GM18507 (cell line): ENCODE results near the gene FAHD2B.
A peak's percentile ranks its signal among the peaks of the same experiment; 100 is the strongest.
"Not testable (repeated sequence)": the region's sequence is repeated elsewhere in the genome, so short reads cannot be mapped to it uniquely, and the experiment has no call there.

Source experiments
- DNase-seq: peaks from one replicate; pipeline ENCODE4 v3.0.0; 2011; ENCODE audit warnings: low read depth; ENCODE audit not compliant: insufficient read length; ENCODE audit errors: extremely low spot score
- FAIRE-seq: peaks from 2 replicates; lab custom pipeline; 2011; peaks lifted over from hg19 to GRCh38; lab: Jason Lieb, UNC

The FAHD2B gene, protein sequence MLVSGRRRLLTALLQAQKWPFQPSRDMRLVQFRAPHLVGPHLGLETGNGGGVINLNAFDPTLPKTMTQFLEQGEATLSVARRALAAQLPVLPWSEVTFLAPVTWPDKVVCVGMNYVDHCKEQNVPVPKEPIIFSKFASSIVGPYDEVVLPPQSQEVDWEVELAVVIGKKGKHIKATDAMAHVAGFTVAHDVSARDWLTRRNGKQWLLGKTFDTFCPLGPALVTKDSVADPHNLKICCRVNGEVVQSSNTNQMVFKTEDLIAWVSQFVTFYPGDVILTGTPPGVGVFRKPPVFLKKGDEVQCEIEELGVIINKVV

GRCh38 chr2:97094772-97095611, at the start of gene FAHD2B:
Gene FAHD2B (minus strand): TSS chr2:97094882. CDS start chr2:97091706, 3,176 bp downstream.
- not testable (repeated sequence) for DNase-seq
- peak; percentile 60 for FAIRE-seq

DNA sequence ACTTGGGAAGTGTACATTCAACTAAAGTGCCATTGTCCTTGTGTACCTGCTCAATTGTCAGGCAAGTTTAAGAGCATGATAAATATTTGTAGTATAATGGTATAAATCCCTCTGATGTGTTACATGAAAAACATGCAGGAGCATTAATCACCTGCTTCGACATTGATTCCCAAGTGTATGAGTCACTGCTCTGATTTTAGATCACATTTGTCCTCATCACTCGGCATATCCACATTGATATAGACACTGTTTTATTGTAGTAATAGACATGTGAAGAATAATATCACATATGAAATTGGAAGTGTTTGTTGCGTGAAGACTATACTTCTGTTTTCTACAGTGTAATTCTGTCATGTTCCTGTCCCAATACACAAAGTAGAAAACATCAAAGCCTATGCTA, 49.3 kb upstream of the FAHD2B start:
- FAIRE-seq = not testable (repeated sequence)

DNA sequence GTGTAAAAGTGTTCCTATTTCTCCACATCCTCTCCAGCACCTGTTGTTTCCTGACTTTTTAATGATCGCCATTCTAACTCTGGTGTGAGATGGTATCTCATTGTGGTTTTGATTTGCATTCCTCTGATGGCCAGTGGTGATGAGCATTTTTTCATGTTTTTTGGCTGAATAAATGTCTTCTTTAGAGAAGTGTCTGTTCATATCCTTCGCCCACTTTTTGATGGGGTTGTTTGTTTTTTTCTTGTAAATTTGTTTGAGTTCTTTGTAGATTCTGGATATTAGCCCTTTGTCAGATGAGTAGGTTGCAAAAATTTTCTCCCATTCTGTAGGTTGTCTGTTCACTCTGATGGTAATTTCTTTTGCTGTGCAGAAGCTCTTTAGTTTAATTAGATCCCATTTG, 34.4 kb upstream of the FAHD2B start:
- not testable (repeated sequence) for DNase-seq, FAIRE-seq

More for the DNA sequence above, 49.3 kb upstream of the FAHD2B start:
- DNase-seq = not testable (repeated sequence)

- DNase-seq, FAIRE-seq: not testable (repeated sequence)
These were observed 19.2 kb upstream of the FAHD2B start for GRCh38 chr2:97113882-97114255.

GRCh38 chr2:97113050-97113881, 18.6 kb upstream of the FAHD2B start, which contains the start of gene ANKRD36:
Gene ANKRD36 (plus strand): TSS chr2:97113153. CDS start chr2:97113740, 587 bp downstream.
- DNase-seq (peak; percentile 23), FAIRE-seq (peak; percentile 45)

GRCh38 chr2:97112320-97113049, 17.8 kb upstream of the FAHD2B start:
- DNase-seq = not testable (repeated sequence)
- FAIRE-seq = peak; percentile 90

DNA sequence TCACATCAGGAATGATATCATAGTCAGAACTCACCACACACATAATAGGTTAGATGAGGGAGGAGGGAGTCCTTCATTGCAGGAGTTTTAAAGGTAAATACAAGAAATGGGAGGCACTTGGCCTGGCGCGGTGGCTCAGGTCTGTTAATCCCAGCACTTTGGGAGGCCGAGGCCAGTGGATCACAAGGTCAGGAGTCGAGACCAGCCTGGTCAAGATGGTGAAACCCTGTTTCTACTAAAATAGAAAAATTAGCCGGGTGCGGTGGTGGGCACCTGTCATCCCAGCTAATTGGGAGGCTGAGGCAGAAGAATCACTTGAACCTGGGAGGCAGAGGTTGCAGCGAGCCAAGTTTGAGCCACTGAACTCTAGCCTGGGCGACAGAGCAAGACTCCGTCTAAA, 16.6 kb upstream of the FAHD2B start:
- not testable (repeated sequence) for DNase-seq, FAIRE-seq

GRCh38 chr2:97106878-97107277, 12.2 kb upstream of the FAHD2B start:
- FAIRE-seq, DNase-seq: not testable (repeated sequence)

DNA sequence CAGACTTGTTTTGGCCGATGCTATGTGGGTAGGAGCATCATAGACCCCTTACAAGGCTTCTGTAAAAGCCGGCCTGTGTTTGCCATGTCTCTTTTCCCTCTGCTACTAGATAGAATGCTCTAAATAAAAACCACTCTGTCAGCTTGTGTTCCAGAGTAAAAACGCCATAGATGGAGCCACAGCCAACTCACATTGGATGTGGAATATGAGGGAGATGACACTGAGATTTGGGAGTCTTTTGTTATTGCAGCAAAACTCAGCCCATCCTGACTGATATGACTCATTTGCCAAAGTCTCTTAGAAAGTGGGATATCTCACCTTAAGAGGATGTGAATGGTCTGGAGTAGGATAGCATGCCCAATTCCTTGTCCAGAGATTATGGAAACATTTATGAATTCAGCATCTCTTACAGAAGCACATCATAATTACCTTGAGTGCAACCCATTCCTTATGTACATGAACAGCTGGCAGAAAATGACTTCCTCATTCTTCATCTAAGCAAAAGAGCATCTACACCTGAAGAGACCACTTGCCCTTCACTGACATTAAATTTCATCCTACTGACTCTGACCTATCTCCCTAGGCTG, 4.2 kb upstream of the FAHD2B start:
- FAIRE-seq, DNase-seq: not testable (repeated sequence)

- DNase-seq (no peak), FAIRE-seq (no peak)
These were observed 979 bp upstream of the FAHD2B start for GRCh38 chr2:97095661-97096060.

- FAIRE-seq = peak; percentile 12
- not testable (repeated sequence) for DNase-seq
These were observed 505 bp downstream of the FAHD2B start for GRCh38 chr2:97093983-97094771.

GRCh38 chr2:97092946-97093345, 1.7 kb downstream of the FAHD2B start:
- not testable (repeated sequence) for FAIRE-seq, DNase-seq

DNA sequence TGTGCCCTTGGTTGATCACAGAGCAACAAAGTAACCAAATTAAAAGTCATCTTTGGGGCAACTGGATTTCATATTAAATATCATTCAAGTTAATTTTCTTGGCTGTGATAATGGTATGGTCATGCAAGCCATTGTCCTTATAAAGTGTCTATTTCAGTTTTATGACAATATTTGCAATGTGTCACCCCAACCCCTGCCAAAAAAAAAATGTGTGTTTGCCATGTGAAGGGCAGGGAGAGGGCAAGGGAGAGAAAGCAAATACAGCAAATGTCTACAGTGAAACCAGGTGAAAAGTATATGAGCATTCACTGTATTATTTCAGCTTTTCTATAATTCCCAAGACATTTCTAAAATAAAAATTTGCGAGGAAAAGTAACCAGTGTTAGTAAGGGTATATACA, 6.0 kb downstream of the FAHD2B start:
- DNase-seq, FAIRE-seq: not testable (repeated sequence)

- not testable (repeated sequence) for FAIRE-seq, DNase-seq
These were observed 9.6 kb downstream of the FAHD2B start for GRCh38 chr2:97085093-97085492.

- not testable (repeated sequence) for FAIRE-seq, DNase-seq
These were observed 11.2 kb downstream of the FAHD2B start for GRCh38 chr2:97083516-97083915.

DNA sequence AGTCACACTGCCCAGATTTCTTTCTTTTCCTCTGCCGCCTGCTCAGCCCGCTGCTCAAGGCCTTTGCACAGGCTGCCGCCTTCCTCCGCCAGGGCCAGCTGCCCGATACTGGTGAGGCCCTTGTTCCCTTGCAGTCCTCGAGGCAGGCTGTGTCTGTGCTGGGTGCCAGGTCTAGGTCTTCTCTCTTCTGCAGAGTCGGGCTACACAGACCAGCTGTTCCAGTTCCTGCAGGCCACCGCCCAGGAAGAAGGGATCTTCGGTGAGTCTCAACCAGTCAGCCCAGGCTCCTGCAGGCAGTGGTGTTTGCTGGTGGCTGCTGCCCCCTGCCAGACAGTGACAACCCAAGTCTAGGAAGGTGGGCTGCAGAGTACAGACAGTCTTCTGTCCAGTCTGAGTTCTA, 12.5 kb downstream of the FAHD2B start:
- not testable (repeated sequence) for DNase-seq, FAIRE-seq

DNA sequence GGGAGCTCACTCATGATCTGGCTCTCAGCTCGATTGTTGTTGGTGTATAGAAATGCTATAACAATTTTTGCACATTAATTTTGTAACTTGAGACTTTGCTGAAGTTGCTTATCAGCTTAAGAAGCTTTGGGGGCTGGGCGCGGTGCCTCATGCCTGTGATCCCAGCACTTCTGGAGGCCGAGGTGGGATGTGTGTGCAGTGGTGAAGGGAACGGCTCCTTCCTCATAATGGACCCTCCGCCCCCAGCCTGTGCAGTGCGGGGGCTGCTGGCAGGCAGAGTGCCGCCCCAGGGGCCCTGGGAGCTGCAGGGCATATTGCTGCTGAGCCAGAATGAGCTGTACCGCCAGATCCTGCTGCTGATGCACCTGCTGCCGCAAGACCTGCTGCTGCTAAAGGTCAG, 13.8 kb downstream of the FAHD2B start:
- DNase-seq, FAIRE-seq: not testable (repeated sequence)
